K562 (cell line): ENCODE measurements around the gene CCNB1. TPM values are rescaled to one million over a fixed set of nuclear protein-coding genes. Genes with fewer than 3 reads are reported as not detected.

ENCODE experiments used
- ATAC-seq: fragments of 200-7000 bp; cut with Tn5 transposase; 3 replicates; pipeline ENCODE4 v1.9.1; 2020; ENCODE audit warnings: moderate library complexity
- BruUV-seq: library from RNA; stranded (reverse); fragments of 400-500 nt; replicated peaks from 2 replicates; lab custom pipeline; 2021; lab: Mats Ljungman, UMichigan
- CTCF ChIA-PET: fragments of 300-600 bp; formaldehyde crosslinking; extraction: SDS; loops from one replicate; lab custom pipeline; 2021; ENCODE audit warnings: low intra/inter-chr PET ratio; lab: Yijun Ruan, JAX
- POLR2A ChIA-PET: fragments of 300-600, 350-650 bp; sonication (Branson Sonifier 250); formaldehyde crosslinking; extraction: SDS; loops from one replicate; lab custom pipeline; 2021; ENCODE audit warnings: antibody characterized with exemption, inconsistent platforms; lab: Yijun Ruan, JAX
- DNase-seq, 4 experiments: peaks; one replicate each; pipeline versions ENCODE4 v3.0.0 to v3.0.0-alpha.2; 2011 to 2018; ENCODE audit warnings: low spot score in 3 of 4, mixed read lengths in 3 of 4; ENCODE audit errors: extremely low read depth in 1 of 4
- FAIRE-seq: peaks from 2 replicates; lab custom pipeline; 2011; peaks lifted over from hg19 to GRCh38; lab: Jason Lieb, UNC
- H2AFZ ChIP-seq: 2 replicates; pipeline ENCODE4 v1.6.0; 2011; ENCODE audit warnings: low read depth, low read length, control low read depth, inconsistent platforms
- H3K27ac ChIP-seq: fragments of 200-600 bp; 3 replicates; pipeline ENCODE4 v1.8.0; 2011; ENCODE audit warnings: low read depth, mild to moderate bottlenecking, control low read depth, inconsistent platforms, low read length, moderate library complexity, mixed read lengths; ENCODE audit errors: extremely low read depth
- H3K27me3 ChIP-seq, 2 experiments: fragments of 300-600 bp in 1 of 2; 2 replicates in 1 of 2; 3 replicates in 1 of 2; pipeline versions ENCODE4 v1.6.0 to v1.8.0; 2011; ENCODE audit warnings: inconsistent platforms in 2 of 2, low read length in 2 of 2, mild to moderate bottlenecking in 1 of 2, mixed read lengths in 1 of 2, moderate library complexity in 1 of 2; ENCODE audit not compliant: control insufficient read depth in 2 of 2, insufficient read depth in 2 of 2
- H3K36me3 ChIP-seq: fragments of 300-600 bp; 3 replicates; pipeline ENCODE4 v1.8.0; 2011; ENCODE audit warnings: mild to moderate bottlenecking, low read length, inconsistent platforms; ENCODE audit not compliant: control insufficient read depth, insufficient read depth
- H3K4me1 ChIP-seq, 2 experiments: fragments of 200-600 bp in 1 of 2; replicated peaks in 1 of 2; 2 replicates in 1 of 2; 3 replicates in 1 of 2; pipeline versions ENCODE4 v1.5.1 to v1.8.0; 2011; ENCODE audit warnings: inconsistent platforms in 2 of 2, low read length in 2 of 2, mild to moderate bottlenecking in 1 of 2, mixed read lengths in 1 of 2, moderate library complexity in 1 of 2; ENCODE audit not compliant: control insufficient read depth in 2 of 2, insufficient read depth in 2 of 2
- H3K4me2 ChIP-seq: 2 replicates; pipeline ENCODE4 v1.6.1; 2011; ENCODE audit warnings: low read length, control low read depth, inconsistent platforms, mixed read lengths; ENCODE audit not compliant: insufficient read depth
- H3K4me3 ChIP-seq: fragments of 200-600 bp; sonication (generic), shearing (Covaris generic); 2 replicates; pipeline ENCODE4 v1.5.1; 2016; ENCODE audit warnings: control low read depth, inconsistent platforms
- H3K79me2 ChIP-seq: fragments of 200-600 bp; 3 replicates; pipeline ENCODE4 v1.8.0; 2011; ENCODE audit warnings: low read length, inconsistent platforms; ENCODE audit not compliant: control insufficient read depth, insufficient read depth
- H3K9ac ChIP-seq, 2 experiments: 2 replicates each; pipeline versions ENCODE4 v1.6.0 to v1.6.1; 2011; ENCODE audit warnings: low read depth in 2 of 2, low read length in 2 of 2, control low read depth in 1 of 2, inconsistent platforms in 1 of 2, mild to moderate bottlenecking in 1 of 2, mixed read lengths in 1 of 2; ENCODE audit not compliant: insufficient read depth in 1 of 2
- H3K9me1 ChIP-seq: one replicate; pipeline ENCODE4 v1.6.0; 2011; ENCODE audit warnings: inconsistent platforms, mild to moderate bottlenecking, low read length, moderate library complexity; ENCODE audit not compliant: control insufficient read depth, insufficient read depth
- H3K9me3 ChIP-seq: replicated peaks from 2 replicates; pipeline ENCODE4 v1.5.1; 2011; ENCODE audit warnings: low read depth, low read length, inconsistent platforms; ENCODE audit not compliant: control insufficient read depth, insufficient read depth
- H4K20me1 ChIP-seq: replicated peaks from 2 replicates; pipeline ENCODE4 v1.6.1; 2011; ENCODE audit warnings: low read length, inconsistent platforms, mixed read lengths; ENCODE audit not compliant: control insufficient read depth, insufficient read depth
- FOXA3 ChIP-seq, 2 experiments: fragments of 450-650 bp in 1 of 2; sonication (generic) in 1 of 2; formaldehyde crosslinking; IDR thresholded peaks in 1 of 2; conservative IDR thresholded peaks in 1 of 2; 2 replicates each; pipeline versions ENCODE4 v1.4.0 to v1.8.0; 2020 to 2022; ENCODE audit warnings: mild to moderate bottlenecking in 2 of 2, missing genetic modification reagents in 1 of 2
- ID3 ChIP-seq, 2 experiments: fragments of 250-450 bp in 1 of 2; fragments of 450-650 bp in 1 of 2; sonication (Bioruptor Pico) in 1 of 2; IDR thresholded peaks; 2 replicates each; pipeline versions ENCODE4 v1.6.1 to v1.8.0; 2016 to 2021; ENCODE audit warnings: mild to moderate bottlenecking in 2 of 2, moderate library complexity in 2 of 2, missing compliant biosample characterization in 1 of 2, missing genetic modification characterization in 1 of 2
- NBN ChIP-seq: fragments of 450-650 bp; IDR thresholded peaks from 2 replicates; pipeline ENCODE4 v1.6.1; 2016; ENCODE audit warnings: low read depth, mild to moderate bottlenecking
- PRDM10 ChIP-seq: fragments of 450-650 bp; IDR thresholded peaks from 2 replicates; pipeline ENCODE4 v1.6.1; 2018; ENCODE audit not compliant: partially characterized antibody
- ZBTB1 ChIP-seq: sonication (generic); formaldehyde crosslinking; IDR thresholded peaks from 2 replicates; pipeline ENCODE4 v1.8.1; 2023; ENCODE audit warnings: missing genetic modification reagents, low read depth, mild to moderate bottlenecking, borderline replicate concordance
- WGBS: fragments of 100-300 bp; shearing (Covaris generic); methylation state at CpG from one replicate; pipeline ENCODE4 v1.1.6; 2016; ENCODE audit warnings: low coverage, mixed read lengths; ENCODE audit not compliant: insufficient coverage; ENCODE audit errors: missing lambda C conversion rate; 5-methylcytosine and 5-hydroxymethylcytosine counted together
- in situ Hi-C: fragments of 300-500 bp; cut with MboI; formaldehyde crosslinking; loops from 4 replicates; pipeline ENCODE4 v1.15.0; 2018; ENCODE audit warnings: inconsistent platforms, mixed read lengths
- intact Hi-C: fragments of 100-400 bp; cut with micrococcal nuclease; formaldehyde crosslinking; loops from 2 replicates; pipeline ENCODE4 v1.14.2; 2022
- polyA plus RNA-seq, 8 experiments: library from polyadenylated mRNA; depleted of rRNA in 4 of 8; stranded (reverse) in 5 of 8; unstranded in 3 of 8; fragments of >200 nt; fragmentation: Nextera tagmentation in 2 of 8; fragmentation: Illumina TruSeq in 1 of 8; extraction: Ambion mirVana in 2 of 8; extraction: Trizol in 1 of 8; gene quantifications; 2 replicates each; pipeline versions ENCODE4 v1.2.1 to v1.2.3, GENCODE V29; 2011 to 2014; ENCODE audit warnings: inconsistent platforms in 1 of 8, missing spikeins in 1 of 8
- total RNA-seq, 7 experiments: library from RNA; depleted of rRNA in 6 of 7; stranded (reverse); fragments of >200 nt in 6 of 7; fragmentation: Illumina TruSeq in 2 of 7; extraction: Trizol in 2 of 7; gene quantifications; 2 replicates each; pipeline versions ENCODE4 v1.2.1 to v1.2.3, GENCODE V29; 2011 to 2021; ENCODE audit warnings: low replicate concordance in 1 of 7
- TF ChIP-seq, protein P1 (sequence below): sonication (generic); formaldehyde crosslinking; IDR thresholded peaks from 2 replicates; pipeline ENCODE4 v1.8.1; 2023; ENCODE audit warnings: missing genetic modification reagents, mild to moderate bottlenecking, borderline replicate concordance

Gene CCNB1
- total and polyA plus RNA-seq, 9 of the 15 experiments (the other 6 are each of a cell fraction or from before 2014, with no cell fraction given): 165 to 679 (median 271) TPM

GRCh38 chr5:69217548-69218526 lies 50.9 kb downstream of the CCNB1 start:
- H3K4me1 ChIP-seq: peaks cover 13 to 21% of the 10 kb centered on the region in 2 experiments; a peak in 4 of 5 replicates
- in situ Hi-C loops (no loop called here), intact Hi-C loops (loop anchor here (2.0 kb wide), 1 partner anchor 29 kb away; the partner anchor contains the start of gene CENPH)
- BruUV-seq: TSS peak; percentile 58
- H3K4me3 ChIP-seq: peak overlapping the region; percentile 66
- ATAC-seq (peak; percentile 93), FAIRE-seq (peak; percentile 89), DNase-seq (peak; percentile 96 to 98 (median 98))
- peak overlapping the region; percentile 88 for H3K27ac ChIP-seq
- ChIA-PET POLR2A (interaction anchor here (0.6 to 2.4 kb wide), 5 partner anchors 13 to 69 kb away, joined by 3 to 12 read pairs (median 3); partner anchors contain the start of gene CDK7), CTCF (no interaction called here)
- peak overlapping the region; percentile 90 for H3K4me2 ChIP-seq
- no peaks in the 10 kb centered on the region for H4K20me1 ChIP-seq
- no peaks in the 10 kb centered on the region for H3K9me1 ChIP-seq
- peak overlapping the region; percentile 94 for H2AFZ ChIP-seq
- H3K9ac ChIP-seq: peak overlapping the region; percentile 91 to 99
- peaks cover 47% of the 10 kb centered on the region for H3K79me2 ChIP-seq
- H3K36me3 ChIP-seq: peaks cover 23% of the 10 kb centered on the region; the same call in 2 of the 3 replicates
- under 1% methylated on average over 63 of the region's 73 CpGs for WGBS
- H3K27me3 ChIP-seq: no peaks in the 10 kb centered on the region
- 0 out of 2 replicates have a peak, but pooled peaks cover 3% of the 10 kb centered on the region for H3K9me3 ChIP-seq
- TF ChIP-seq ID3 (CRISPR knock-in tag; IDR thresholded peaks at IDR 0.05) (no peak), ID3 (tag; IDR thresholded peaks at IDR 0.05) (peak; percentile 84), PRDM10 (peak; percentile 17), FOXA3 (CRISPR knock-in tag; conservative IDR thresholded peaks at IDR 0.05 in 1 of 2, IDR thresholded peaks at IDR 0.05 in 1 of 2) (peak in 1 of 2 experiments; percentile 69; a peak in 1 of 4 replicates), ZBTB1 (CRISPR knock-in tag) (0 out of 2 replicates have a peak, but pooled peaks have one; percentile 82), NBN (peak; percentile 17)
- TF ChIP-seq, protein P1, sequence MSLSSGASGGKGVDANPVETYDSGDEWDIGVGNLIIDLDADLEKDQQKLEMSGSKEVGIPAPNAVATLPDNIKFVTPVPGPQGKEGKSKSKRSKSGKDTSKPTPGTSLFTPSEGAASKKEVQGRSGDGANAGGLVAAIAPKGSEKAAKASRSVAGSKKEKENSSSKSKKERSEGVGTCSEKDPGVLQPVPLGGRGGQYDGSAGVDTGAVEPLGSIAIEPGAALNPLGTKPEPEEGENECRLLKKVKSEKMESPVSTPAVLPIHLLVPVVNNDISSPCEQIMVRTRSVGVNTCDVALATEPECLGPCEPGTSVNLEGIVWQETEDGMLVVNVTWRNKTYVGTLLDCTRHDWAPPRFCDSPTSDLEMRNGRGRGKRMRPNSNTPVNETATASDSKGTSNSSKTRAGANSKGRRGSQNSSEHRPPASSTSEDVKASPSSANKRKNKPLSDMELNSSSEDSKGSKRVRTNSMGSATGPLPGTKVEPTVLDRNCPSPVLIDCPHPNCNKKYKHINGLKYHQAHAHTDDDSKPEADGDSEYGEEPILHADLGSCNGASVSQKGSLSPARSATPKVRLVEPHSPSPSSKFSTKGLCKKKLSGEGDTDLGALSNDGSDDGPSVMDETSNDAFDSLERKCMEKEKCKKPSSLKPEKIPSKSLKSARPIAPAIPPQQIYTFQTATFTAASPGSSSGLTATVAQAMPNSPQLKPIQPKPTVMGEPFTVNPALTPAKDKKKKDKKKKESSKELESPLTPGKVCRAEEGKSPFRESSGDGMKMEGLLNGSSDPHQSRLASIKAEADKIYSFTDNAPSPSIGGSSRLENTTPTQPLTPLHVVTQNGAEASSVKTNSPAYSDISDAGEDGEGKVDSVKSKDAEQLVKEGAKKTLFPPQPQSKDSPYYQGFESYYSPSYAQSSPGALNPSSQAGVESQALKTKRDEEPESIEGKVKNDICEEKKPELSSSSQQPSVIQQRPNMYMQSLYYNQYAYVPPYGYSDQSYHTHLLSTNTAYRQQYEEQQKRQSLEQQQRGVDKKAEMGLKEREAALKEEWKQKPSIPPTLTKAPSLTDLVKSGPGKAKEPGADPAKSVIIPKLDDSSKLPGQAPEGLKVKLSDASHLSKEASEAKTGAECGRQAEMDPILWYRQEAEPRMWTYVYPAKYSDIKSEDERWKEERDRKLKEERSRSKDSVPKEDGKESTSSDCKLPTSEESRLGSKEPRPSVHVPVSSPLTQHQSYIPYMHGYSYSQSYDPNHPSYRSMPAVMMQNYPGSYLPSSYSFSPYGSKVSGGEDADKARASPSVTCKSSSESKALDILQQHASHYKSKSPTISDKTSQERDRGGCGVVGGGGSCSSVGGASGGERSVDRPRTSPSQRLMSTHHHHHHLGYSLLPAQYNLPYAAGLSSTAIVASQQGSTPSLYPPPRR (CRISPR knock-in tag): 0 out of 2 replicates have a peak, but pooled peaks have one; percentile 28
